GM10266 (cell line): Measurements from ENCODE around the gene PARVA.
"Not testable (repeated sequence)": the region's sequence is repeated elsewhere in the genome, so short reads cannot be mapped to it uniquely, and the experiment has no call there.

Experiments used
- DNase-seq: peaks from one replicate; pipeline ENCODE4 v3.0.0; 2012; ENCODE audit errors: extremely low spot score
- TF ChIP-seq, protein P1 (sequence below): IDR thresholded peaks from 2 replicates; pipeline ENCODE4 v1.5.1; 2012; ENCODE audit warnings: mild to moderate bottlenecking, low read depth; ENCODE audit not compliant: control insufficient read depth, insufficient read depth; ENCODE audit errors: missing control alignments

PARVA gene

DNA sequence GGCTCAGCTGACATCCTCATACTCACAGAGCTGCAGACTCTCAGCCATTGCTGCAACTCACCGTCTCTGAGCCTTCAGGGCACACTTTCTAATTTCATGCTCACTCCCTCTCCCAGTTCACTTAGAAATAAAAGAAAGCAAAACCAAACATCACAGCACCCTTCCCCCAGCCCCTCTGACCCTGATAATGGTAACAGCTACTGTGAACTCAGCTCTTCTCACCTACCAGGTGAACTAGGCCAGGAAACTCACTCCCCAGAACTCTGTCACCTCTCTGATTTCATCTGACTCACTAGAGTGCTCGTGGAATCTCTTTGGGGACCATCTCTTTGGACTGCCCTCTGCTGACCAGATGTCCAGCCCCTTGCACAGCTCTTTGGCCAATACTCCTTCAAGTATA is 14.5 kb upstream of the PARVA start:
- TF ChIP-seq, protein P1, sequence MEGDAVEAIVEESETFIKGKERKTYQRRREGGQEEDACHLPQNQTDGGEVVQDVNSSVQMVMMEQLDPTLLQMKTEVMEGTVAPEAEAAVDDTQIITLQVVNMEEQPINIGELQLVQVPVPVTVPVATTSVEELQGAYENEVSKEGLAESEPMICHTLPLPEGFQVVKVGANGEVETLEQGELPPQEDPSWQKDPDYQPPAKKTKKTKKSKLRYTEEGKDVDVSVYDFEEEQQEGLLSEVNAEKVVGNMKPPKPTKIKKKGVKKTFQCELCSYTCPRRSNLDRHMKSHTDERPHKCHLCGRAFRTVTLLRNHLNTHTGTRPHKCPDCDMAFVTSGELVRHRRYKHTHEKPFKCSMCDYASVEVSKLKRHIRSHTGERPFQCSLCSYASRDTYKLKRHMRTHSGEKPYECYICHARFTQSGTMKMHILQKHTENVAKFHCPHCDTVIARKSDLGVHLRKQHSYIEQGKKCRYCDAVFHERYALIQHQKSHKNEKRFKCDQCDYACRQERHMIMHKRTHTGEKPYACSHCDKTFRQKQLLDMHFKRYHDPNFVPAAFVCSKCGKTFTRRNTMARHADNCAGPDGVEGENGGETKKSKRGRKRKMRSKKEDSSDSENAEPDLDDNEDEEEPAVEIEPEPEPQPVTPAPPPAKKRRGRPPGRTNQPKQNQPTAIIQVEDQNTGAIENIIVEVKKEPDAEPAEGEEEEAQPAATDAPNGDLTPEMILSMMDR = no peak
- no peak for DNase-seq

DNA sequence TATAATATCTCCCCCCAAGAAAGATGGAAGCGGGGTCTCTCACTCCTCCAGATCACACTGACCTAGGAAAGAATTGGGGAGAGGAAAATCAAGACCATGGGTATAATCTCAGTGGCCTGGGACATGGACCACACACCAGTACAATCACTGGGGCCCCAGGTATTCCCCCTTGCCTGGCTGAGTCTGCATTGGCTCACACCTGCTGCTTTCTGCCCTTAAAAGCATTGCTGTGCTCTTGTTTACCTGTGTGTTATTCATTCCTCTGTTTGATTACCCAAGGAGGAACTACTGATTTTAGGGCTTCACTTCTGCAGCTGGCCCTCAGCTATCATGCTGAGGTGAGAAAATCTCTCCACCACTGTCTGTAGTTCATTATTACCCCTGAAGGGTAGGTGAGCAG is 14.0 kb upstream of the PARVA start:
- DNase-seq = no peak
- TF ChIP-seq, protein P1 = no peak

DNA sequence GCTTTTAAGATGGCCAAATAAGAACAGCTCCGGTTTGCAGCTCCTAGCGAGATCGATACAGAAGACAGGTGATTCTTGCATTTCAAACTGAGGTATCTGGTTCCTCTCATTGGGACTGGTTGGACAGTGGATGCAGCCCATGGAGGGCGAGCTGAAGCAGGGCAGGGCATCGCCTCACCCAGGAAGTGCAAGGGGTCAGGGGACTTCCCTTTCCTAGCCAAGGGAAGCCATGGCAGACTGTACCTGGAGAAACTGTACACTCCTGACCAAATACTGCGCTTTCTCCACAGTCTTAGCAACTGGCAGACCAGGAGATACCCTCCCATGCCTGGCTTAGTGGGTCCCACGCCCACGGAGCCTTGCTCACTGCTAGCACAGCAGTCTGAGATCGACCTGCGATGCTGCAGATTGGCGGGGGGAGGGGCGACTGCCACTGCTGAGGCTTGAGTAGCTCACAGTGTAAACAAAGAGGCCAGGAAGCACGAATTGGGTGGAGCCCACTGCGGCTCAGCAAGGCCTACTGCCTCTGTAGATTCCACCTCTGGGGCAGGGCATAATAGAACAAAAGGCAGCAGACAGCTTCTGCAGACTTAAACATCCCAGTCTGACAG is 11.3 kb upstream of the PARVA start:
- DNase-seq = not testable (repeated sequence)

DNA sequence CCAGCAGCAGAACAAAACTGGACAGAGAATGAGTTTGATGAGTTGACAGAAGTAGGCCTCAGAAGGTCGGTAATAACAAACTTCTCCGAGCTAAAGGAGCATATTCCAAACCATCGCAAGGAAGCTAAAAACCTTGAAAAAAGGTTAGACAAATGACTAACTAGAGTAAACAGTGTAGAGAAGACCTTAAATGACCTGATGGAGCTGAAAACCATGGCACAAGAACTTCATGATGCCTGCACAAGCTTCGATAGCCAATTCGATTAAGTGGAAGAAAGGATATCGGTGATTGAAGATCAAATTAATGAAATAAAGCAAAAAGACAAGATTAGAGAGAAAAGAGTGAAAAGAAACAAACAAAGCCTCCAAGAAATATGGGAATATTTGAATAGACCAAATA is 10.3 kb upstream of the PARVA start:
- DNase-seq = not testable (repeated sequence)

DNA sequence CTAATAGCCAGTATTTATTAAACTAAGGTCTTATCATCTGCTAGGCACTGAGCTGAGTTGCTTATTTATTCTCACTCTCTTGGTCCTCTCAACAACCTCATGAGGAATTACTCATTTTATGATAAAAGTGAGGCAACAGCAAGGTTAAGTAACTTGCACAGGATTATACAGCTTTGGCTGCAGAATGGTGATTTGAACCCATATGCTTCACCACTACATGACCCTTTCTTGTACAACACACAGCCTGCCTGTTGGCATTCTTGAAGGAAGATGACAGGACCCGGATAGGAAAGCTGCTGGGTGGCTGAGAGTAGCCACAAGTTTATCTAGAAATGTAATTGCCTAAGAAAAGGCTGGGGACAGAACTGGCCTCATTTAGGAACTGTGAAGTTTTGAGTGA is 5.3 kb upstream of the PARVA start:
- no peak for DNase-seq
- TF ChIP-seq, protein P1 = no peak

DNA sequence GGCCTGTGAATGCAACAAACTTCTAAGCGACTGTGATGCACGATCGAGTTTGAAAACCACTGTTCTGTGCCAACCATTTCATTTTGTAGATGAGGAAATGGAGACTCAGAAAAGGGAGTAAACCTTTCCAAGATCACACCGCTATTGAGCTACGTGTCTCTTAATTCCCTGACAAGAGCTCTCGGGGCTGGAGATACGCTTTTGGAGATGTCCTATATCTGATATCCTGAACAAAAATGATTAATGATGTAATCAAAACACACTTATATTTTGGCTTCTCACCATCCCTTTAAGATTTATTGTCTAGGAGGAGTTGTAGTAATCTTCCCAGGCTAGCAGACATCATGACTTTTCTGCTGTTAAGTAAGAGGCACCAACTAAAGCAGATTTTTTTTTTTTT is 1.7 kb upstream of the PARVA start:
- TF ChIP-seq, protein P1 = no peak
- DNase-seq = no peak

DNA sequence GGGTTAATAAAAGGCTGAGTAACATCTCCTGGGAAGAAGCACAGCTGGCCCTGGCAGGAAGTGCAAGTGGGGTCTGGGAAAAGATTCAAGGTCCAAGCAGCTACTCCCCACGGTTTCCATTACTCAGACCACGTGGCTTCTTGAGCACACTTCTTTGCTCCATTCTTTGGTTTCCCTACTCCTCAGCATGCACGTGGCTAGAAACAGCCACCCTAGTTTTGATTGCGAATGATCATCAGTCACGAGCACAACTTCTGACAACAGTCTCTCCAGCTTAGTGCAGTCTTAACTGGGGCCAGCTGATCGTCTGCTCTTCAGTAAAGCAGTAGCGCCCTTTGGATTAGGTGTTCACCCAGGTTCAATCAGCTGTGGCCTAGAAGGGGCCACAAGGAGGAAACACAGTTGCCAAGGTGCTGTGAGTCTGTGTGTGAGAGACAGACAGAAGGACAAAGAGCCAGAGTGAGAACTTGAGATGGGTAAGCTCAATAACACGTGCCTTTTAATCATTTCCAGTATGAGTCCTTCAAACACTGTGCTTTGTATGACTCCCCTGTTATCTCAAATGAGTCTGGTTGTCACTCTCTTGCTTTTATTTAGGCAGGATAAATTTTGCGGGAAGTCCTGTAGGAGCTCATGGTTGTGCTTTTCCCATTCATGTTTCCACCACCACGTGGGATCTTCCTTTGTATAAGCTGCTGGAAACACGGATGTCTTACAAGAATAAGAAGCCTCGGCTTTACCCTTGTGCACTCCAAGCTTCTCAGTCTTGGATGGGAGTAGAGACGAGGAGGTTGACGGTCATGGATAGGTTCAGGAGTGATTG is 901 bp upstream of the PARVA start:
- DNase-seq = no peak

More for the DNA sequence above, 901 bp upstream of the PARVA start:
- TF ChIP-seq, protein P1 = no peak
